ENCODE results near the gene EMP2.

GRCh38 chr16:10601444-10602408 is 21.3 kb upstream of the EMP2 start:
- no peak for TF ChIP-seq POLR2A (IDR thresholded peaks at IDR 0.05)
- no peak for TF ChIP-seq CTCF (IDR thresholded peaks at IDR 0.05 in 8 of 11, conservative IDR thresholded peaks at IDR 0.05 in 3 of 11)
- no peak for TF ChIP-seq POLR2AphosphoS5 (IDR thresholded peaks at IDR 0.05)

Data from spleen (tissue), 7 donors.